Superior temporal gyrus (tissue), 1 donor: ENCODE measurements around the gene SLC66A2.

Source experiments
- DNase-seq: peaks from one replicate; pipeline ENCODE4 v3.0.0-alpha.2; 2016; ENCODE audit errors: extremely low spot score

Gene SLC66A2

DNA sequence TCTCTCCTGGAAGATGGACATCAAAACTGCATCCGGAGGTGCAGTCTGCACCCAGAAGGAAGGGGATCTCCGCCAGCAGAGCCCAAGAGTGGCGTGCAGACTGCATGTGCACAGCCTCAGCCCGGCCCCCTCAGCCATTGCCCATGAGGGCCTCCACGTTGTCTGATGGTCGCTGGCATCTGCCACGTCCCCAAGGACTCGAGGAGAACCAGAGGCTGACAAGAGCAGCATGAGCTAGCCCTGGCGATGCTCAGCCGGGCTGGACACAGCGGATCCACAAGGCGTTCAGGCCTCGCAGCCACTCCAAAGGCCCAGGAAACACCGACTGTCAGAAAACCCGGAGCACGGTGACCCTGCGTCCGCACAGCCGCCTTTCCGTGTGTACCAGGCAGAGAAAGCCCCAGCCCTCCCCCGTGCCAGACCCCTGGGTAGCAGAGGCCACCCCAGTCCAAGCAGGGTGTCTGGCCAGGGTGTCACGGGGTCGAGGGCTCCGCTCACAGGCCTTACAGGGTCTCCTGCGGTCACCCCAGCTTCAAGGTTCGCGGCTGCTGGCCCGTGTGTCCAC, 48.3 kb downstream of the SLC66A2 start:
- DNase-seq = no peak

DNA sequence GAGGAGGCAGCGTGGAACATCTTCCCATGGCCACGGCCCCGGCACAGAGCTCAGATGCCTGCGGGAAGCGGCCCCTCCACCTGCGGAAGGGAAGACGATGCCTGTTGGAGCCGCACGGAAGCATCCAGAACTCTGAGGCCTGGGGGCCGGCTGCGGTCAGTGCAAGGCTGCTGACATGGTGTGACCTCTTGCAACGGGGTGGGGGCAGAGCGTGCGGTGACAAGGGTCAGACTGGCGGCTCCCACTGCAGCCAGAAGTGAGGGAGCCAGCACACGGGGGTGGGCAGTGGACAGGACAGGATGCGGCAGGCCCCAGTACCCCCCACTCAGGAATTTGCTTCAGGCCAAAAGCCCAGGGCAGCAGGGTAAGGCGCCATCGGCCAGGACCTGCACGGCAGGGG, 48.8 kb downstream of the SLC66A2 start:
- DNase-seq = no peak

DNA sequence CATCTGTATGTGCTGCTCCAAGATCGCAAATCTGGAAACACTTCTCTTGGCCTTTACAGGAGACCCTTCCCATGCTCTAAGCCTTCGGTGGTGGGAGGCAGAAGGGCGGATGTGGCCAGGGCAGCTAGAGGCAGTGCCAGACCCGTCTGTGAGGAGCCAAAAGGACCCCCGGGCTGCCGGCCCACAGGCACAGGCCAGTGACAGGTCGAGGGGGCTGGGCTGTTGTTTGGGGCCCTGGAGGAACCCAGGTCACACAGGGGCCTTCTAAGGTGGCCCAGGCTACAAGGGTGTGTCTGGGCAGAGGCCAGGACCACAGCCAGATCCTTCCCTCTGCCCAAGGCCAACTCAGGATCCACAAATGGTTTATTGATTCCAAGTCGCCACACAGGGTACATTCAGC, 49.4 kb downstream of the SLC66A2 start:
- no peak for DNase-seq

DNA sequence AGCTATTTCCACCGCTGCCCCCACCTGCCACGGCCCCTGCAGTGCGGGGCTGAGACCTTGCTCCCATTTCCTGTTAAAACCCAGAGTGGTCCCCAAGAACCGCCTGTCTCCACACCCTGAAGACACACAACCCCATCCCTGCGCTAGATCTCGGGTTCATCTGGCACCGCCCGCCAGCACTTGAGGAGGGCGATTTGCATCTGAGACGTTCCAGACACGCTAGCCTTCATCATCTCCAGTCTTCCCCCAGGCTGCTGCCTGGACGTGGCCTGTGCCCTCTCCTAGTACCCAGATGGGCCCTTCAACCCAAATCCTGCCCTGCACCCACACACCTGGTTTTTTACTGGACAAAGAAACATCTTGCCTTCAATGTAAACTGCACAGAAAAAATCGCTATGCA, 49.8 kb downstream of the SLC66A2 start:
- DNase-seq = no peak

DNA sequence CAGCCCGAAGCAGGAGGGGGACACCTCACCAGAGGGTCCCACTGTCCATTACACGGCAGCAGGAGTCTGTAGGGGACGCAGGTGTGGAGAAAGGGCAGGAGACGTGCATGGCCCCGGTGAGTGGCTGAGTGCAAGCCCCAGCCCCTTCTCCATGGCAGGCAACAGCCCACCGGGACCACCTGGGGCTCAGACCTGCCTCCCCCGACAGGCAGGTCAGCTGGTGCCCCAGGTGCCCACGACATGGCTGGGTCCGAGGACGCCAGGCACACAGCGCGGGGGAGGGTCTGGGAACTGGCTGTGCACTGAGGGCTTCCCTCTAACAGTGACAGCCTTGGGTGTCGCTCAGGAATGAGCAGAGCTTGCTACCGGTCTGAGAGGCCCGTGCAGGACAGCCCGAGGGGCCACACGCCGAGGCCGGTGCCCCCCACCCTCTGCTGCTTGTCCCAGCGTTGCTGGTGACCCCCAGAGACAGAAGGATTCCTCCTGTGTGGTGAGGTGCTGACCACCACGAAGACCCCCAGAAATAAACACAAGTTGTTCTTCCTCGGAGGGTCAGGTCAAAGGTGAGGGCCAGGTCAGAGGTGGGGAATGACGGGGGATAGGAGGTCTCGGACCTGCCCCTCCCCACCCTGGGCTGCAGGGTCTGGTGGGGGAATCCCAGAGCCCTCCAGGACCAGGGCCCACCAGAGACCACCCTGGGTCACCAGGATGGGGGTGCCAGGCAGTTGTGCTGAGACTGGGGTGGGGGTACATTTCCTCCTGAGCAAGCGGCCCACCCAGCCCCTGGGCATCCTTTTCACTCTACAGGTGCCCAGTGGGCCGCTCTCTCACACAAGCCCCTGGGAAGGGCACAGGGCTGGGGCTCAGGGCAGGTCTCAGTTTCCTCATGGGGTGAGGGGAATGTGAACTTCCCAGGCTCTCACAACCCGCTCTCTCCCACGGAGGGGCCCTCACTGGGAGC, 50.6 kb downstream of the SLC66A2 start:
- DNase-seq = no peak

DNA sequence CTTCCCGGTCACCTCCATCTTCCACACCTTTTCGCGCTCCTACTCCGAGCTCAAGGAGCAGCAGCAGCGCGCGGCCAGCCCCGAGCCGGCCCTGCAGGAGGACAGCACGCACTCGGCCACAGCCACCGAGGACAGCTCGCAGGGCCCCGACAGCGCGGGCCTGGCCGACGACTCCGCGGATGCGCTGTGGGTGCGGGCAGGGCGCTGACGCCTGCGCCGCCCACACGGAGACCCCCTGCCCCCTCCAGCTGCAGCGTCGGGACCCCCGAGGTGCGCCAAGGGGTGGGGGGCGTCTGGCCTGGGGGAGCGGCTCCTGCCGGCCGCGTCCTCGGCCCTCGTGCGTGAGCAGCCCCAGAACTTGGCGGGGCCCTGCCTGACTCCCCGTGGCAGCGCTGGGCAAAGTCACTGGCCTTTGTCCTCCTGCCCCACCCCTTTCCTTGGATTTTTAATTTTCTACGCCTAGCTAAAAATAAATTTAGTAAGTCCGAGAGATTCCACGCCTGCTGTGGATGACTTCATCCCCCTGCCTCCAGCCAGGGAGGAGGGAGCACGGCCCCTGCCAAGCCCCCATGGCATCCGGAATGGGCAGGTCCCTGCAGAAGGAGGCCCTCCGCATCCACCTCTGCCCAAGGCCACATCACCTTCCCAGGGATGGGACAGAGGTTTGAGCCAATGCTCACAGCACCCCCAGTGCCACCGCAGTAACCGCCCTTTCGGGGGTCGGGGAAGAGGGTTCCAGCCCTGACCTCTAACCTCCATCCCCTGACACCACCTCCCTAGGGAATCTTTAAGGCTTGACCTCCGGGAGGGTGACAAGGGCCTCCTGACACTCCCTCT, 51.6 kb downstream of the SLC66A2 start:
- DNase-seq = no peak

DNA sequence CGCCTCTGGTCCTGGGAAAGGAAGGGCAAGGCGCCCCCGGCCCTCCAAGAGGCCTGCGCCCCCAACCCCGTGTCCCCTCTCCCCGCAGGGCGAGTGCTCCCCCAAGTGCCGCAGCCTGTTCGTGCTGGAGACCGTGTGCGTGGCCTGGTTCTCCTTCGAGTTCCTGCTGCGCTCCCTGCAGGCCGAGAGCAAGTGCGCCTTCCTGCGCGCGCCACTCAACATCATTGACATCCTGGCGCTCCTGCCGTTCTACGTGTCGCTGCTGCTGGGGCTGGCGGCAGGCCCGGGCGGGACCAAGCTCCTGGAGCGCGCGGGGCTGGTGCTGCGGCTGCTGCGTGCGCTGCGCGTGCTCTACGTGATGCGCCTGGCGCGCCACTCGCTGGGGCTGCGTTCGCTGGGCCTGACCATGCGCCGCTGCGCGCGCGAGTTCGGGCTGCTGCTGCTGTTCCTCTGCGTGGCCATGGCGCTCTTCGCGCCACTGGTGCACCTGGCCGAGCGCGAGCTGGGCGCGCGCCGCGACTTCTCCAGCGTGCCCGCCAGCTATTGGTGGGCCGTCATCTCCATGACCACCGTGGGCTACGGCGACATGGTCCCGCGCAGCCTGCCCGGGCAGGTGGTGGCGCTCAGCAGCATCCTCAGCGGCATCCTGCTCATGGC, 52.4 kb downstream of the SLC66A2 start:
- DNase-seq = no peak

DNA sequence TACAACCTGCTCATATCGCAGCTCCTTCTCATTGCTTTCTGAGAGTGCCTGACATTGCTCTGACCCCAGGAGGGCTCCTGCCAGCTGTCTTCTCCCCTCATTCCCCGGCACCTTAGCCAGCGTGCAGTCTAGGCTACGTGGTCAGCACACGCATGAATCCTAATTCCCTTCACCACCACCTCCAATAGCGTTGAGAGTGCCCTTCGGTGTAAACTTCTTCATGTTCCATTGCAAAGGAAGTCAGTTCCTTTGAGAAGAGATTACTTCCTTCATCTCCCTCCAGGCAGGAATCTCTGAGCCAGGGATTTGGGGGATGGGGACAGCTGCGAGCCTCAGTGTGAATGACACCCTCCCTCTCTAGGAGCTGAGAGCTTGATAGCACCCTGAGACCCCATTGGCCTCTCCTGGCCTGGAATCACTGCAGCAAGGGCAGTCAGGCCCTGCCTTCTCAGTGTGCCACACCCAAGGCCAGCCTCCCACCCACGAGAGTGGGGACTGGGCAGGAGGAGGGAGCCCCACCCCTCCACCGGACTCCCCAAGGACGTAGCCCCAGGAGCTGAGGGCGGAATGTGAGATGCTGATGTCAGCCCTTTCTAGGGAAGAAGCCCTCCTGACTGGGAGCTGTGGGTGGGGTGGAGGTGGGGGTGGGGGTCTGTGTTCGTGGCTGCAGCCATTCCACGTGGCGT, 53.4 kb downstream of the SLC66A2 start:
- DNase-seq = no peak

DNA sequence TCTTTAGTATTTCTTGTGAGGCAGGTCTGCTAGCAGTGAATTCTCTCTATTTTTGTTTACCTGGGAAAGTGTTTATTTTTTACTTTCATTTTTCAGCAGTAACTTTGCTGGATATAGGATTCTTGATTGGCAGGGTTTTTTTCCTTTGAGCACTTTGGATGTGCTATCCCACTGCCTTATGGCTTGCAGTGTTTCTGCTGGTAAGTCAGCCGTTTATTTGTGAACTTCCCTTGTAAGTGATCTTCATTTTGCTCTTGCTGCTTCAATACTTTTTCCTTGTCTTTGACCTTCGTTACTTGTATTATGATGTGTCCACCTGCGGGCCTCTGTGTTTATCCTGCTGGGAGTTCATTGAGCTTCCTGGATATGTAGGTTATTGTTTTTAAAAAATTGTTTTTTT, 54.7 kb downstream of the SLC66A2 start:
- no peak for DNase-seq

DNA sequence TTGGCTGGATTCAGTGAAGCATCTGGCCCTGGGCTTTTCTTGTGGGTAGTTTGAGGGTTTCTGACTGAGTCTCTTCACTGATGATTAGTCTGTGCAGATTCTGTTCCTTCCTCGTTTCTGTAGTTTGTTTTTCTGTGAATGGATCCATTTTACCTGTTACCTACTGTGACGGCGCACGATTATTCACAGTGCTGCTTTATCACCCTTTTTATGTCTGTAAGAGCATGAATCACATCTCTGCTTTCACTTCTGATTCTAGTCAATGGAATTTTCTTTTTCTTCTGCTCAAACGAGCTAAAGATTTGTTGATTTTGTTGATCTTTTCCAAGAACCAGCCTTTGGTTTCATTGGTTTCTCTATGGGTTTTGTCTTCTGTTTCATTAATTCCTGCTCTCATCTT, 60.8 kb downstream of the SLC66A2 start:
- no peak for DNase-seq

DNA sequence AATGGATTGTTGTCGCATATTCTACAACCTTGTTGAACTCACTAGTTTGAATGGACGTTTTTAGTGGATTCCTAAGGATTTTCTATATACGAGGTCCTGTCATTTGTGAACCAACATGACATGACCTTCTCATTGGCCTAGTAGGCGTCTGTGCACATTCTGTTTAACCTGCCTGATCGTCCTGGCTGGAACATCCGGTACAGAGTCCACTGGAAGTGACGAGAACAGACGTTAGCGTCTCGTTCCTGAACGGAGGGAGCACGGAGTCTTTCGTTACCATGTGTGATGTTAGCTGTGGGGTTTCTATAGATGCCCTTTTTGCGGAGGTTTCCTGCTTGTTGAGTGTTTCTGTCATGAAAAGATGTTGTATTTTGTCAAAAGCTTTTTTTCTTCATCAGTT, 61.9 kb downstream of the SLC66A2 start:
- DNase-seq = no peak

DNA sequence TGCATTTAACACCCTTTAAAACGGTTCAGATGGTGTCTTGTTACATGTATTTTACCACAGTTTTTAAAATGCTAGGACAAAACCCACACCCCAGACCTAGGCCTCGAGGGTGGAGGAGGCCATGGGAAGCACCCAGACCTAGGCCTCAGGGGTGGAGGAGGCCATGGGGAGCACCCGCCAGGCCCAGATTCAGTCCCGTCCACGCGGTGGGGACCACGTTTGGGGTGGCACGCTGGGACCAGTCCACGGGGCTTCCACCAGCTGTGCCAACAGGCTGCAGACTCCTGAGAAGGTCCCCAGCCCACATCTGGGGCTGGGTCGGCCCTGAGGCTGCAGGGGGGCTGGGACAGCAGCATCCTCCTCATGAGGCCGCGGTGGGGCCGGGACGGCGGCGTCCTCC, 63.4 kb downstream of the SLC66A2 start:
- no peak for DNase-seq

DNA sequence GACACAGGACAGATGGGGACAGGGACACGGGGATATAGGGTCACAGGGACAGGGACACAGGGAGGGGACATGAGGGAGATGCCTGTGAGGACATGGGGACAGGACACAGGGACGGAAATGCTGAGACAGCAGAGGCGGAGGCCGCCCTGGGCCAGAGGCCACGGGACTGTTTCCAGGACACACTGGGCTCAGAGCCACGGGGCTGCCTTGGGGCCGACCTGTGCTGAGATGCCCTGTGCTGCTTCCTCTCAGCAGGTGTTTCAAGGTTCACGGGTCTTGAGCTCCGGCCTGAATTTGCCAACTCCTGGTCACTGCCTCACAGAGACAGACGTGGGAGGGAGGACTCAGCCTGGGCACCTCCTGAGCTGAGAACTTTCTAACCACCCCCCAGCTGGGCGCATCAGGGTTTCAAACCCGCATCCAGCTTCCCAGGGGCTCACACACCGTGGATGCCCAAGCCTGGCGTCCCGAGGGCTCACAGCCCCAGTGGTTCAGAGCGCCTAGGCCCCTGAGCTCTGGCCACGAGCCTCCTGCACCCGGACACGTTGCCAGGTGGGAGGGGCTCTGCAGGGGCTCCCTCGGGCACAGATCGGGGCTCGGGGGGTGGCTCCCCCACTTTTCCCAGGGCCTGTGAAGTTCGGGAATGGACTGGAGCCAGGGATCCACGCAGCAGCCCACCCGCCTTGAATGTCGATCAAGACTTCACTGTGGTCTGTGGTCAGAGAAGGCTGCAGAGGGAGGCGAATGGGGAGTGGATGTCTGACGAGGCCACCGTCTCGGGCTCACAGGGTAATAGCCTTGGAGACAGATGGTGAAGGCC, 64.1 kb downstream of the SLC66A2 start:
- no peak for DNase-seq

DNA sequence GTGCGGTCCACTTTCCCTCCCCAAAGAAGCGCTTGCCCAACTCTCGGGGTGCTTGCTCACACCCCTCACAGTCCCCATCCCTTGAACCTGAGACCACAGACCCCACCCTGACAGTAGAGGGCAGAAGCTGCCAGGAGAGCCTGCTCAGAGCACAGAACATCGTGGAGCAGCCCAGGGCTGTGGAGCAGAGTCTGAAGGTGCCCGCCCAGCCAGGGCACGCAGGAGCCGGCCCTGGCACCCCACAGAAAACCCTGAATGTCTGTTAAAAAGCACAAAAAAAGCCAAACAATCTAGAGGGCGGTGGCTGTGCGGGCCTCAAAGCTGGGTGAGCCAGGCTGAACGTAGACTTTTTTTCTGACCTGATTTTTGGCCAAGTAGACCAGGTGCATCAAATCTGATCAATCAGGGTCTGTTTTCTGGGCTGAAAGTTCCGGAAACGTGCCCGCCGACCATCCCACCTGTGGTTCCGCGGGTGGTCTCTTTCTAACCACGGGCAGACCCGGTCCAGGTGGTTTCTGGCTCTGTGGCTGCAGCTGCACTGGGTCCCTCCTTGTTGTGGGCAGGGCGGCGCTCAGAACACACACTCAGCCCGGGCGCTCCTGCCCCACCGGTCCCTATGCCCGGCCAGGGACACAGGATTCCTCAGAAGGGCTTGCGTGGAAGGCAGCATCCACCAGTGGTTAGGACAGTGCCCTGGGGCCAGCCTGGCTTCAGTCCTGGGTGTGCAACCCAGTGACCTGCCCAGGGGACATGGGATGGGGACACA, 66.3 kb downstream of the SLC66A2 start:
- DNase-seq = no peak

DNA sequence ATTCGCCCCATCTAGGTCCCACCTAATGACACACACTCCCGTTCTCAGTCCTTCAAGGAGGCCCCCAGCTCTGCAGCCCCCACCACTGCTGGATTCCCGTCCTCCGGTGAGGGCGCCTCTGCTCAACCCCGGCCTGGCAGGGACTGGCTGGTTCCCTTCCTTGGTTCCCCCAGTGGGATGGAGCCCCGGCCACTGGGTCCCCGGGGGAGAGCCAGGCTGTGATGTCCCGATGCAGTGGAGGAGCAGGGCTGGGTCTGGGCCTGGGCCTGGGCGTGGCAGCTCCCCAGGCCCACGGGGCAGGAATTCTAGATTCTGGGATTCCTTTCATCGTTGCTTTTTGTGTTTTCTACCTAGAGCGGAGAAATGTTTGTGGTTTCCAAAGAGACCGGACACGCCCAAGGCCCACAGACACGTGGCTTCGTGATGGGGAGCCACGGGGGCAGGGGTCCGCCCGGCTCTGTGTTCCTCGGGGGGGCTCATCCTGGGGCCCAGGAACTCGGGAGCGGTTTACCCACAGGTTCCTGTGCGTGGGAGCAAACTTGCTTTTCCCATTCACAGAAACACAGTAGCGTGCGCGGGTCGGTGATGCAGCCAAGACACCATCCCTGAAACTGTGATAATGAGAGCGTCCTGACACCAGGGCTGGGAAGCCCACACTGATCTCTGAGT, 67.0 kb downstream of the SLC66A2 start:
- no peak for DNase-seq

DNA sequence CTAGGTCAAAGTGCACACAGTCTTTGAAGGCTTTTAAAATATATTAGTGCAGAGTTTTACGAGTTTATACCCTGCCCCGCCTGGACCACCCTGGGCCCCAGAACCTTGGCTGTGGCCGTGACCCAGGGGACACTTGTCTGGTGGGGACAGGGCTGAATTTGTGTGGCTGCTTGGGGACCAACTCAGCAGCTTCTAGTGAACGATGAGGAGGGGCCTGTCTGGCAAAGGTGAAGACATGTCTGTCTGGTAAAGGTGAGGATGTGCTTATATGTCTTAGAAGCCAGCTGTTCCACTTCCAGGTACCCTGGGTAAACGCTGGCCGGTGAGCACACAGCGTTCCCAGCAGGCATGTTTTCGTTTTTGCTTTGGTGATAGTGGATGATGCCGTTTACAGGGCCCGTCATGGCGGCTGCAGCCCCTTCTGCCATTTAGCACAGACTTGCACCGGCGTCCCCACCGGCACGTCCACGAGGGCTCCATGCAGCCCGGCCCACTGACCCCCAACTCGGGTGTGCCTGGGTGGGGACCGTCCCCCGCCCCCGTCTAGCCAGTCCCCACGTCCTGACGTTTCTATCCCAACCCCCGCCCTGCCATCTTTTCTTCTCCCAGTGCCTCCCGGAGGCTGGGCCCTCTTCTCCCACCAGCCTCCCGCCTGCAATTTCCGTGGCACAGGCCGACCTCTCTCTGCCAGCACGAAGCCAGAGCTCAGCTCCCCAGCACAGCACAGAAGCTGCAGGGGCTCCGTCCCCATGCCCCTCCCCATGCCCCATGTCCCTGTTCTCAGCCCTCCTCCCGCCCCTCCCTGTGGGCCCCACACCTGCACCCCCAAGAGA, 67.8 kb downstream of the SLC66A2 start:
- no peak for DNase-seq

DNA sequence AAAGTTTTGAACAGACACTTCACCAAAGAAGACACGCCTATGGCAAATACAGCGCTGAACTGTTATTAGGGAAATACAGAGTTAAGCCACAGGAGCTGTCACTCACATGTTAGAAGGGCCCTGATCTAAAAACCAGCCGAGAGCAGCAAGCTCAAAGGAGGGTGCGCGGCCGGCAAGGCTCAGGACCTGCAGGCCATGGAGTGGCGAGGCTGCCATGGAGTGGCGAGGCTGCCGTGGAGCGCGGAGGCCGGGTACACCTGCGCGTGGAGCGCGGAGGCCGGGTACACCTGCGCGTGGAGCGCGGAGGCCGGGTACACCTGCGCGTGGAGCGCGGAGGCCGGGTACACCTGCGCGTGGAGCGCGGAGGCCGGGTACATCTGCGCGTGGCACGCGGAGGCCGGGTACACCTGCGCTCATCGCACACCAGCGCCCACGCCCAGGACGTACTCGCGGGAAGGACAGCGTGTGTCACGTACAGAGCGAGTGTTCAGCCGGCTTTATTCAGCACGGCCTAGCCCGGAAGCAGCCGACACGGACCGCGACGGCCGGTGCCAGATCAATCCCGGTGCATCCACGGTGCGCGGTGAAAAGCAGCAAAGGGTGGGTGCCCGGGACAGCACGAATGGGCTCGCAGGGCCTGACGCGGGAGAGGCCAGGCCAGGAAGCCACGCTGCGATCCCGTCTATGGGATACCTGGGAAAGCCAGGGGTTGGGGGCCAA, 68.8 kb downstream of the SLC66A2 start:
- DNase-seq = no peak

DNA sequence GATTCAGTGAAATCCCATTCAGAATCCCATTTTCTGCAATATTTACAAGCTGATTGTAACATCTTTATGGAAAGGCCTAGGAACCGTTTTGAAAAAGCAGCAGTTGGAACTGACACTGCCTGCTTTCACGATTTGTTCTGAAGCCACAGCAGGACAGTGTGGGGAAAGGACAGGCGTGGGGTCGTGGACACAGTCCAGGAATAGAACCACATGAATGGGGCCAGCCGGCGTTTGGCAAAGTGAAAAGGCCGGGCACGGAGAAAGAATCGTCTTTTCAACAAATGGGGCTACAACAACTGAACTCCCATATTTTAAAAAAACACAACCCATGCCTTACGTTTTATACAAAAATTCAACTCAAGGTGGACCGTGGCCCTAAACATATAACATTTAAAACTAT, 69.8 kb downstream of the SLC66A2 start:
- peak; percentile 22 for DNase-seq
